OCI-M1 (cell line): ENCODE measurements around the gene SACM1L.
"Not testable (repeated sequence)": the region's sequence is repeated elsewhere in the genome, so short reads cannot be mapped to it uniquely, and the experiment has no call there.

Experiments used
- DNase-seq: peaks from one replicate; lab custom pipeline; 2025; lab: John Stamatoyannopoulos, UW

The SACM1L gene

GRCh38 chr3:45693941-45694521 lies 4.8 kb downstream of the SACM1L start:
- DNase-seq = peak; percentile 19

- not testable (repeated sequence) for DNase-seq
Observed at GRCh38 chr3:45695166-45695565, 6.0 kb downstream of the SACM1L start.

- no peak for DNase-seq
Observed at GRCh38 chr3:45700570-45701073, 11.4 kb downstream of the SACM1L start.

GRCh38 chr3:45701172-45701867 lies 12.1 kb downstream of the SACM1L start:
- DNase-seq = no peak

- peak; percentile 22 for DNase-seq
Observed at GRCh38 chr3:45704301-45704943, 15.2 kb downstream of the SACM1L start.

- DNase-seq = no peak
Observed at GRCh38 chr3:45705839-45706808, 16.9 kb downstream of the SACM1L start.

GRCh38 chr3:45711931-45712330 lies 22.7 kb downstream of the SACM1L start:
- no peak for DNase-seq

GRCh38 chr3:45712434-45713110 lies 23.4 kb downstream of the SACM1L start:
- no peak for DNase-seq

GRCh38 chr3:45715945-45716344 lies 26.7 kb downstream of the SACM1L start:
- no peak for DNase-seq

- no peak for DNase-seq
Observed at GRCh38 chr3:45716790-45717336, 27.7 kb downstream of the SACM1L start.

GRCh38 chr3:45719655-45720487 lies 30.7 kb downstream of the SACM1L start:
- DNase-seq = no peak

GRCh38 chr3:45724911-45725310 lies 35.7 kb downstream of the SACM1L start:
- DNase-seq = no peak

GRCh38 chr3:45729614-45730013 lies 40.4 kb downstream of the SACM1L start:
- no peak for DNase-seq

GRCh38 chr3:45730409-45731154 lies 41.4 kb downstream of the SACM1L start:
- DNase-seq = no peak

GRCh38 chr3:45736707-45737106 lies 47.5 kb downstream of the SACM1L start:
- DNase-seq = no peak

- no peak for DNase-seq
Observed at GRCh38 chr3:45737234-45737633, 48.0 kb downstream of the SACM1L start.

- no peak for DNase-seq
Observed at GRCh38 chr3:45739991-45740390, 50.8 kb downstream of the SACM1L start.

- DNase-seq = no peak
Observed at GRCh38 chr3:45741247-45741646, 52.1 kb downstream of the SACM1L start.

GRCh38 chr3:45741742-45742460 lies 52.7 kb downstream of the SACM1L start:
- DNase-seq = no peak
